GM12874 (cell line): ENCODE results near the gene NAXD.

Source experiments
- CTCF ChIP-seq: IDR thresholded peaks from 2 replicates; pipeline ENCODE4 v1.5.1; 2011; ENCODE audit warnings: low read depth, mild to moderate bottlenecking, control low read depth, low read length, moderate library complexity; ENCODE audit not compliant: insufficient read depth

Gene NAXD

GRCh38 chr13:110618167-110618566 lies 2.8 kb downstream of the NAXD start:
- no peak for TF ChIP-seq CTCF

- no peak for TF ChIP-seq CTCF
Observed at GRCh38 chr13:110618780-110619179, 3.4 kb downstream of the NAXD start.

GRCh38 chr13:110620596-110620995 lies 5.3 kb downstream of the NAXD start:
- TF ChIP-seq CTCF, result no peak

GRCh38 chr13:110624766-110625756 lies 9.7 kb downstream of the NAXD start:
- TF ChIP-seq CTCF, result no peak

- TF ChIP-seq CTCF, result no peak
Observed at GRCh38 chr13:110625771-110626321, 10.5 kb downstream of the NAXD start.

- TF ChIP-seq CTCF, result no peak
Observed at GRCh38 chr13:110626521-110626920, 11.2 kb downstream of the NAXD start.

- TF ChIP-seq CTCF, result no peak
Observed at GRCh38 chr13:110627351-110627750, 12.0 kb downstream of the NAXD start.
